NCI-H524 treated with DMSO at 0.1 percent for 48 hours (cell line): Measurements from ENCODE around the gene TRNP1.

ENCODE experiments used
- DNase-seq: peaks from one replicate; lab custom pipeline; 2025; lab: John Stamatoyannopoulos, UW

The TRNP1 gene

GRCh38 chr1:27026621-27027574, 33.4 kb downstream of the TRNP1 start:
- DNase-seq, result no peak

GRCh38 chr1:27027575-27028250, 34.2 kb downstream of the TRNP1 start:
- DNase-seq, result no peak

GRCh38 chr1:27029517-27029916, 36.0 kb downstream of the TRNP1 start:
- DNase-seq, result no peak

GRCh38 chr1:27031235-27032118, 38.0 kb downstream of the TRNP1 start:
- no peak for DNase-seq

- DNase-seq, result no peak
Observed at GRCh38 chr1:27032119-27032461, 38.6 kb downstream of the TRNP1 start.

- no peak for DNase-seq
Observed at GRCh38 chr1:27033043-27033746, 39.7 kb downstream of the TRNP1 start.

- DNase-seq, result no peak
Observed at GRCh38 chr1:27035344-27035743, 41.9 kb downstream of the TRNP1 start.

- no peak for DNase-seq
Observed at GRCh38 chr1:27036718-27037117, 43.2 kb downstream of the TRNP1 start.

- no peak for DNase-seq
Observed at GRCh38 chr1:27037518-27037917, 44.0 kb downstream of the TRNP1 start.

- no peak for DNase-seq
Observed at GRCh38 chr1:27038020-27038419, 44.5 kb downstream of the TRNP1 start.

GRCh38 chr1:27042670-27043069, 49.2 kb downstream of the TRNP1 start:
- no peak for DNase-seq

- DNase-seq, result peak; percentile 16
Observed at GRCh38 chr1:27044613-27045151, 51.2 kb downstream of the TRNP1 start.

- no peak for DNase-seq
Observed at GRCh38 chr1:27045973-27046558, 52.6 kb downstream of the TRNP1 start.

GRCh38 chr1:27047914-27048313, 54.4 kb downstream of the TRNP1 start:
- no peak for DNase-seq

GRCh38 chr1:27049100-27049499, 55.6 kb downstream of the TRNP1 start:
- DNase-seq, result no peak

GRCh38 chr1:27049607-27050006, 56.1 kb downstream of the TRNP1 start:
- DNase-seq, result no peak
